Duodenal mucosa (tissue), 2 donors: ENCODE results near the gene CHST15.

Source experiments
- H3K27ac ChIP-seq: one replicate; pipeline ENCODE4 v1.7.0; 2013; ENCODE audit warnings: low read depth, low read length
- H3K27me3 ChIP-seq, 2 donors: one replicate each; pipeline ENCODE4 v1.7.0; 2013; ENCODE audit warnings: low read length in 2 of 2, control low read depth in 1 of 2; ENCODE audit not compliant: insufficient read depth in 2 of 2, control insufficient read depth in 1 of 2
- H3K36me3 ChIP-seq, 2 donors: one replicate each; pipeline ENCODE4 v1.7.0; 2013; ENCODE audit warnings: low read length in 2 of 2, control low read depth in 1 of 2; ENCODE audit not compliant: insufficient read depth in 2 of 2, control insufficient read depth in 1 of 2
- H3K4me1 ChIP-seq, 2 donors: one replicate each; pipeline ENCODE4 v1.7.0; 2013; ENCODE audit warnings: low read length in 2 of 2, control low read depth in 1 of 2; ENCODE audit not compliant: insufficient read depth in 2 of 2, control insufficient read depth in 1 of 2
- H3K4me3 ChIP-seq, 2 donors: one replicate each; pipeline ENCODE4 v1.7.0; 2013; ENCODE audit warnings: low read length in 2 of 2, low read depth in 1 of 2
- H3K9ac ChIP-seq, 2 donors: one replicate each; pipeline ENCODE4 v1.7.0; 2013; ENCODE audit warnings: low read length in 2 of 2, low read depth in 1 of 2
- H3K9me3 ChIP-seq, 2 donors: one replicate each; pipeline ENCODE4 v1.7.0; 2013; ENCODE audit warnings: low read length in 2 of 2, control low read depth in 1 of 2; ENCODE audit not compliant: control insufficient read depth in 1 of 2

CHST15 gene

DNA sequence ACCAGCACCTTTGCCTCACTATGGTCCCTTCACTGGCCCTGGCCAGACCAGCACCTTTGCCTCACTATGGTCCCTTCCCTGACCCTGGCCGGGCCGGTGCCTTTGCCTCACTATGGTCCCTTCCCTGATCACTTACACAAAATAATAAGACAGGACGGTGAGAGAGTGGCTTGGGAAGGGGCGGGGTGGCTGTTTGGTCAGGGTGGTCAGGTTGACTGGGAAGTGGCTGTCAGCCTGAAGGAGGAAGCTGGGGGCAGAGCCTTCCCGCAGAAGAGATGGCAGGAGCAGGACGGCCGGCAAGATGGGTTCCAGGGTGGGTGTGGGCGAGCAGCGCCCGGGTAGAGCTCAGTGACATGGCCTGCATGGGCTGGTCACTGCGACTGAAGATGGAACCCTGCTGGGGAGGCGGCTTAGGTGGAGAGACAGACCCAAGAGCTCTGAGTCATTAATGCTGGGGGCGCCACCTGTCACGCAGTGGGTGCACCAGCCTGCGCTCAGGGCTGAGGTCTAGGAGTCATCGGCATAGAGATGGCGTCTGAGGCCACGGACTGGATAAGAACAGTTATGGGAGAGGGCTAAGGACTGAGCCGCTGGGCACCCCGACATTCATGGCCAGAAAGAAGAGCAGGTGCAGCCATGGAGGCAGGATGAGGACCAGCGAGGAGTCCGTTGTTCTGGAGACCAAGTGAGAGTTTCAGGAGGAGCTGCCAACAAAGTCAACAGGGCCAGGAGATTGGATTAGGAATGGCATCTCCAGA is 91.8 kb downstream of the CHST15 start:
- Histone ChIP-seq H3K4me1 (no peaks in the 10 kb centered on the region), H3K27me3 (no peaks in the 10 kb centered on the region), H3K27ac (no peak overlapping the region), H3K9ac (no peak overlapping the region), H3K36me3 (no peaks in the 10 kb centered on the region), H3K4me3 (no peak overlapping the region), H3K9me3 (no peaks in the 10 kb centered on the region)

- Histone ChIP-seq H3K4me3 (no peak overlapping the region), H3K4me1 (peaks cover 4 to 6% of the 10 kb centered on the region in 2 donors), H3K27ac (no peak overlapping the region), H3K27me3 (peaks cover 0 to 4% of the 10 kb centered on the region in 2 donors), H3K9ac (no peak overlapping the region), H3K9me3 (no peaks in the 10 kb centered on the region), H3K36me3 (no peaks in the 10 kb centered on the region)
Observed at GRCh38 chr10:124000792-124001201, 92.6 kb downstream of the CHST15 start.

DNA sequence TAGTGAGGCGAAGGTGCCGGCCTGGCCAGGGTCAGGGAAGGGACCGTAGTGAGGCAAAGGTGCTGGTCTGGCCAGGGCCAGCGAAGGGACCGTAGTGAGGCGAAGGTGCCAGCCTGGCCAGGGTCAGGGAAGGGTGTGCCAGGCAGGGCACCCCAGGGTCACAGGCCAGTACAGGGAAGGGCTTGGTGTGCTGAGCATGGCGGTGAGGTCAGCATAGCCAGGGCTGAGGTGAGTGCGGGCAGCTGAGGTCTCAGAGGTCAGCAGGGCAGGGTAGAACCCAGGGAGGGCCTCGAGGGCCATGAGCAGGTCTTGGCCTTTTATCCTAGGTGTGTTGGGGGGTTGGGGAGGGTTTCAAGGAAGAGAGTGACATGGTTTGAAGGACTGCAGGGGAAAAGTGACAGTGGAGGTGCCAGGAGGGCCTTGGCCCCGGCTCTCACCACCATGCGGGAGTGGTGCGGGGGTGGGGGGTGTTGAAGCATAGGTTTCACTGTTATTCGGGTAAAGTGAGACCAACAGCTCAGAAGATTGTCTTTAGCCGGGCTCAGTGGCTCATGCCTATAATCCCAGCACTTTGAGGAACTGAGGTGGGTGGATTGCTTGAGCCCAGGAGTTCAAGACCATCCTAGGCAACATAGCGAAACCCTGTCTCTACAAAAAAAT is 93.3 kb downstream of the CHST15 start:
- Histone ChIP-seq H3K4me1 (peaks cover 11 to 13% of the 10 kb centered on the region in 2 donors), H3K27ac (no peak overlapping the region), H3K9me3 (no peaks in the 10 kb centered on the region), H3K36me3 (no peaks in the 10 kb centered on the region), H3K9ac (no peak overlapping the region), H3K27me3 (peaks cover 3 to 6% of the 10 kb centered on the region in 2 donors), H3K4me3 (no peak overlapping the region)

DNA sequence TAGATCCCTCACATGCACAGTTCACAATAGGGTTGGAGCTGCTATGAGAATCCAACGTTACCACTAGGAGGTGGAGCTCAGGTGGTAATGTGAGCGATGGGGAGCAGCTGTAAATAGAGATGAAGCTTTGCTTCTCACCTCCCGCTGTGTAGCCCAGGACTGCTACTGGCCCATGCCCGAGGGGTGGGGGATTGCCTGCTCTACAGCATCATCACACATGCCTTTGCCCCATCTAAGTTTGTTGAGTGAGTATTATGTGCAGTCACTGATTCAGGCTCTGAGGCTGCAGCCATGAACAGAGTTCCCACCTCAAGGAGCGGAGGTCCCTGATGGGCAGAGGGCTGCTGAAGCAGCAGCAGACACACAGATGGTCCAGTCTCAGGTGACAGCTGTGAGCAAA is 94.1 kb downstream of the CHST15 start:
- Histone ChIP-seq H3K27ac (no peak overlapping the region), H3K36me3 (no peaks in the 10 kb centered on the region), H3K4me3 (no peak overlapping the region), H3K4me1 (peaks cover 19 to 21% of the 10 kb centered on the region in 2 donors), H3K9ac (no peak overlapping the region), H3K27me3 (peaks cover 6 to 9% of the 10 kb centered on the region in 2 donors), H3K9me3 (no peaks in the 10 kb centered on the region)

GRCh38 chr10:123998197-123999141 is 94.9 kb downstream of the CHST15 start:
- H3K27ac ChIP-seq, result no peak overlapping the region
- H3K4me1 ChIP-seq, result peaks cover 21% of the 10 kb centered on the region in 2 donors
- no peaks in the 10 kb centered on the region for H3K36me3 ChIP-seq
- no peak overlapping the region for H3K9ac ChIP-seq
- no peak overlapping the region for H3K4me3 ChIP-seq
- H3K9me3 ChIP-seq, result no peaks in the 10 kb centered on the region
- H3K27me3 ChIP-seq, result peaks cover 14 to 17% of the 10 kb centered on the region in 2 donors

DNA sequence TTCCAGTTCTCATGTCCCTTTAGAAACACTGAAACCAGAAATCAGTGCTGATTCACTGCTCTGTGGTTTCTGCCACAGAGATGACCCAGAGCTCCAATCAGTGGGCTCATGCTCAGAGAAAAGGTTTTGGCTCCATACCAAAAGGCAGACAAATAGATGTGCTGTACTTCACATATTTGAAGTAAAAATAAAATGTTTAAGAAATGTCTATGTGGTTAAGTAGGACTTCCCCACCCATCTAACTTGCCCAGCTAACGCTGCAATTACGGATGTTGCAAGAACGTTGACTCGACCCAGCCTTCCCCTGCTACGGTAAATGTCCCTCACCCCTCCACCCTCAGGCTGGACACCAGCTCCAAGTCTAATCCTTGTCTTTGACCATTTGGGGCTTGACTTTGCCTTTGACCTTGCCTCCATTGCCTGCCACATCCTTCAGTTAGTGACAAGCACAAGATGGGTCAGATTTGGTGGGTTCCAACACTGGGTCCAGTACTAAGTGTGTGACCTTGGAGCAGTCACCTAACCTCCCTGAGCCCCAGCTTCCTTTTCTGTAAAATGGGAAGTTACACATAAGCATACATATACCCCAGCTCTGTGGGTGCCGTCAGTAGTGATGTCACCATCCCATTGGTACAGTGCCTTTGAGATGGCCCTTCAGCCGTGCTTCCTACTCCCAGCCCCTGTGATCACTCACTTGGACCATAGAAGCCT is 95.8 kb downstream of the CHST15 start:
- peaks cover 15 to 19% of the 10 kb centered on the region in 2 donors for H3K27me3 ChIP-seq
- no peak overlapping the region for H3K27ac ChIP-seq
- H3K36me3 ChIP-seq, result no peaks in the 10 kb centered on the region
- no peaks in the 10 kb centered on the region for H3K9me3 ChIP-seq
- no peak overlapping the region for H3K4me3 ChIP-seq
- no peak overlapping the region for H3K9ac ChIP-seq
- peaks cover 21% of the 10 kb centered on the region in 2 donors for H3K4me1 ChIP-seq

GRCh38 chr10:123997013-123997412 is 96.4 kb downstream of the CHST15 start:
- Histone ChIP-seq H3K4me1 (peaks cover 21% of the 10 kb centered on the region in 2 donors), H3K27ac (no peak overlapping the region), H3K9ac (no peak overlapping the region), H3K27me3 (peaks cover 19 to 22% of the 10 kb centered on the region in 2 donors), H3K9me3 (no peaks in the 10 kb centered on the region), H3K36me3 (no peaks in the 10 kb centered on the region), H3K4me3 (no peak overlapping the region)

DNA sequence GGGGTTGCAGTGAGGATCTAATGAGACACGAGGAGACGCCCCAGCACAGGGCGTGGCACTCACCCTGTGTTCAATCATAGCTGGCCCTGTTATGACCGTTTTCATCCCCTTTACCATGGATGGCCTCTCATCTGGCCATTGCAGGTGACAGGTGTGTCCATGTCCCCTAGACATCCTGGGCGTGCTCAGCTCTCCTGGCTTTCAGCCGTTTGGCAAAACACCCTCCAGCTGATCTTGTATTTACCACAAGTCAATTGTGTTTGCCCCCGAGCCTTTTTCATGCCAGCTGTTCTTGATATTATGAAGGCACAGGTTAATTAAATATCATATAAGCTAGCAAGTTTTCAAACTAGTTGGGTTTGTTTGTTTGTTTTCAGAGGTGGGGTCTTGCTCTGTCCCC is 97.1 kb downstream of the CHST15 start:
- Histone ChIP-seq H3K4me1 (peaks cover 21% of the 10 kb centered on the region in 2 donors), H3K9ac (no peak overlapping the region), H3K27me3 (peaks cover 22 to 24% of the 10 kb centered on the region in 2 donors), H3K4me3 (no peak overlapping the region), H3K9me3 (no peaks in the 10 kb centered on the region), H3K36me3 (no peaks in the 10 kb centered on the region), H3K27ac (no peak overlapping the region)

- peak overlapping the region in 1 of 2 donors; percentile 50 for H3K4me3 ChIP-seq
- H3K27ac ChIP-seq, result no peak overlapping the region
- H3K9ac ChIP-seq, result no peak overlapping the region
- peaks cover 27 to 30% of the 10 kb centered on the region in 2 donors for H3K27me3 ChIP-seq
- H3K9me3 ChIP-seq, result no peaks in the 10 kb centered on the region
- H3K4me1 ChIP-seq, result peaks cover 21% of the 10 kb centered on the region in 2 donors
- no peaks in the 10 kb centered on the region for H3K36me3 ChIP-seq
Observed at GRCh38 chr10:123995461-123996131, 97.8 kb downstream of the CHST15 start.
